H1 (cell line): ENCODE measurements around the gene HBEGF. TPM values are rescaled to one million over a fixed set of nuclear protein-coding genes. Genes with fewer than 3 reads are reported as not detected.

Experiments used
- ASH2L ChIP-seq: fragments of 200-600, 300-600 bp; sonication (generic); IDR thresholded peaks from one replicate; pipeline ENCODE4 v1.7.1; 2017; ENCODE audit warnings: low read length
- BACH1 ChIP-seq: IDR thresholded peaks from 2 replicates; pipeline ENCODE4 v1.6.1; 2012; ENCODE audit warnings: low read length, improper control_type of control experiment
- BCL11A ChIP-seq, 2 experiments: IDR thresholded peaks; one replicate each; pipeline ENCODE4 v1.6.1; 2011; ENCODE audit warnings: low read depth in 2 of 2, low read length in 2 of 2, mild to moderate bottlenecking in 2 of 2
- BRCA1 ChIP-seq: IDR thresholded peaks from 2 replicates; pipeline ENCODE4 v1.6.1; 2012; ENCODE audit warnings: low read depth, low read length, improper control_type of control experiment
- CEBPB ChIP-seq: IDR thresholded peaks from 2 replicates; pipeline ENCODE4 v1.6.1; 2012; ENCODE audit warnings: low read depth, low read length
- CTBP2 ChIP-seq: IDR thresholded peaks from 2 replicates; pipeline ENCODE4 v1.7.0; 2011; ENCODE audit warnings: borderline replicate concordance, mild to moderate bottlenecking, moderate library complexity, mixed read lengths, low read length; ENCODE audit not compliant: insufficient read depth, insufficient read length
- GABPA ChIP-seq: IDR thresholded peaks from 2 replicates; pipeline ENCODE4 v1.6.1; 2011; ENCODE audit warnings: mild to moderate bottlenecking, low read length, moderate library complexity, borderline replicate concordance; ENCODE audit not compliant: insufficient read depth
- SIX5 ChIP-seq: IDR thresholded peaks from 2 replicates; pipeline ENCODE4 v1.6.1; 2011; ENCODE audit warnings: mild to moderate bottlenecking, low read depth, low read length
- polyA plus RNA-seq, 7 experiments: library from polyadenylated mRNA; depleted of rRNA in 3 of 7; stranded (reverse) in 5 of 7; unstranded in 2 of 7; fragments of >200 nt in 5 of 7; fragments of 200-250 nt in 2 of 7; gene quantifications; 1 replicate in 5 of 7; 2 replicates in 1 of 7; 4 replicates in 1 of 7; pipeline versions ENCODE4 v1.2.1 to v1.2.3, GENCODE V29; 2011 to 2013; ENCODE audit warnings: missing spikeins in 2 of 7, mixed read lengths in 2 of 7
- total RNA-seq: library from RNA; stranded (reverse); fragmentation: NEBNext Ultra II Directional; extraction: Animal tissue kit (Norgen Biotek cat#: 25700); gene quantifications from 2 replicates; pipeline ENCODE4 v1.2.1, GENCODE V29; 2021
- TF ChIP-seq, protein P1 (sequence below): fragments of 300-600 bp; sonication (generic); IDR thresholded peaks from 2 replicates; pipeline ENCODE4 v1.7.1; 2012; ENCODE audit warnings: low read length, moderate library complexity, mild to moderate bottlenecking, inconsistent platforms; ENCODE audit not compliant: insufficient replicate concordance
- TF ChIP-seq, protein P2 (sequence below), 3 experiments: IDR thresholded peaks; 1 replicate in 2 of 3; 2 replicates in 1 of 3; pipeline versions ENCODE4 v1.5.1 to v1.6.1; 2011; ENCODE audit warnings: low read length in 3 of 3, mild to moderate bottlenecking in 3 of 3, inconsistent platforms in 2 of 3, low read depth in 1 of 3, moderate library complexity in 1 of 3; ENCODE audit not compliant: insufficient read depth in 1 of 3; ENCODE audit errors: control extremely low read depth in 1 of 3

The HBEGF gene
- total and polyA plus RNA-seq, 2 of the 8 experiments (the other 6 are each of a cell fraction or from before 2014, with no cell fraction given): 2.4 to 2.5 TPM

DNA sequence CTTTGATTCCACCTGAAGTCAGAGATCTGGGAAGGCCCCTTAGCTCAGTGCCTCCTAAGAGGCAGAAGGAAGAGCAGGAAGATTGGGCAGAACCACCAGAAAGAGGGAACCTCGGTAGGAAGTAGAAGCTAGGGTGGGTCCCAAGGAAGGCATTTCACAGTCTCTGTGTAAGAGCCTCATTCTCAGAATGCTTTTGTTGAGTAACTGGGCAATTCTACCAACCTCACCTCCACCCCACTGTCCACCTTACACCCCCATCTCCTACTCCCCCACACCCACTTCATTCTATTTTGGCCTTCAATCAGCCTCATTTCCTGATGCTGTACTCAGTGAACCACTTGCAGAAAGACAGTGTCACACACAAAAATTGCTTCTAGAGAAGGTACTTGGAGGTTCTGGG is 3.5 kb downstream of the HBEGF start (continued):
- TF ChIP-seq, protein P1, sequence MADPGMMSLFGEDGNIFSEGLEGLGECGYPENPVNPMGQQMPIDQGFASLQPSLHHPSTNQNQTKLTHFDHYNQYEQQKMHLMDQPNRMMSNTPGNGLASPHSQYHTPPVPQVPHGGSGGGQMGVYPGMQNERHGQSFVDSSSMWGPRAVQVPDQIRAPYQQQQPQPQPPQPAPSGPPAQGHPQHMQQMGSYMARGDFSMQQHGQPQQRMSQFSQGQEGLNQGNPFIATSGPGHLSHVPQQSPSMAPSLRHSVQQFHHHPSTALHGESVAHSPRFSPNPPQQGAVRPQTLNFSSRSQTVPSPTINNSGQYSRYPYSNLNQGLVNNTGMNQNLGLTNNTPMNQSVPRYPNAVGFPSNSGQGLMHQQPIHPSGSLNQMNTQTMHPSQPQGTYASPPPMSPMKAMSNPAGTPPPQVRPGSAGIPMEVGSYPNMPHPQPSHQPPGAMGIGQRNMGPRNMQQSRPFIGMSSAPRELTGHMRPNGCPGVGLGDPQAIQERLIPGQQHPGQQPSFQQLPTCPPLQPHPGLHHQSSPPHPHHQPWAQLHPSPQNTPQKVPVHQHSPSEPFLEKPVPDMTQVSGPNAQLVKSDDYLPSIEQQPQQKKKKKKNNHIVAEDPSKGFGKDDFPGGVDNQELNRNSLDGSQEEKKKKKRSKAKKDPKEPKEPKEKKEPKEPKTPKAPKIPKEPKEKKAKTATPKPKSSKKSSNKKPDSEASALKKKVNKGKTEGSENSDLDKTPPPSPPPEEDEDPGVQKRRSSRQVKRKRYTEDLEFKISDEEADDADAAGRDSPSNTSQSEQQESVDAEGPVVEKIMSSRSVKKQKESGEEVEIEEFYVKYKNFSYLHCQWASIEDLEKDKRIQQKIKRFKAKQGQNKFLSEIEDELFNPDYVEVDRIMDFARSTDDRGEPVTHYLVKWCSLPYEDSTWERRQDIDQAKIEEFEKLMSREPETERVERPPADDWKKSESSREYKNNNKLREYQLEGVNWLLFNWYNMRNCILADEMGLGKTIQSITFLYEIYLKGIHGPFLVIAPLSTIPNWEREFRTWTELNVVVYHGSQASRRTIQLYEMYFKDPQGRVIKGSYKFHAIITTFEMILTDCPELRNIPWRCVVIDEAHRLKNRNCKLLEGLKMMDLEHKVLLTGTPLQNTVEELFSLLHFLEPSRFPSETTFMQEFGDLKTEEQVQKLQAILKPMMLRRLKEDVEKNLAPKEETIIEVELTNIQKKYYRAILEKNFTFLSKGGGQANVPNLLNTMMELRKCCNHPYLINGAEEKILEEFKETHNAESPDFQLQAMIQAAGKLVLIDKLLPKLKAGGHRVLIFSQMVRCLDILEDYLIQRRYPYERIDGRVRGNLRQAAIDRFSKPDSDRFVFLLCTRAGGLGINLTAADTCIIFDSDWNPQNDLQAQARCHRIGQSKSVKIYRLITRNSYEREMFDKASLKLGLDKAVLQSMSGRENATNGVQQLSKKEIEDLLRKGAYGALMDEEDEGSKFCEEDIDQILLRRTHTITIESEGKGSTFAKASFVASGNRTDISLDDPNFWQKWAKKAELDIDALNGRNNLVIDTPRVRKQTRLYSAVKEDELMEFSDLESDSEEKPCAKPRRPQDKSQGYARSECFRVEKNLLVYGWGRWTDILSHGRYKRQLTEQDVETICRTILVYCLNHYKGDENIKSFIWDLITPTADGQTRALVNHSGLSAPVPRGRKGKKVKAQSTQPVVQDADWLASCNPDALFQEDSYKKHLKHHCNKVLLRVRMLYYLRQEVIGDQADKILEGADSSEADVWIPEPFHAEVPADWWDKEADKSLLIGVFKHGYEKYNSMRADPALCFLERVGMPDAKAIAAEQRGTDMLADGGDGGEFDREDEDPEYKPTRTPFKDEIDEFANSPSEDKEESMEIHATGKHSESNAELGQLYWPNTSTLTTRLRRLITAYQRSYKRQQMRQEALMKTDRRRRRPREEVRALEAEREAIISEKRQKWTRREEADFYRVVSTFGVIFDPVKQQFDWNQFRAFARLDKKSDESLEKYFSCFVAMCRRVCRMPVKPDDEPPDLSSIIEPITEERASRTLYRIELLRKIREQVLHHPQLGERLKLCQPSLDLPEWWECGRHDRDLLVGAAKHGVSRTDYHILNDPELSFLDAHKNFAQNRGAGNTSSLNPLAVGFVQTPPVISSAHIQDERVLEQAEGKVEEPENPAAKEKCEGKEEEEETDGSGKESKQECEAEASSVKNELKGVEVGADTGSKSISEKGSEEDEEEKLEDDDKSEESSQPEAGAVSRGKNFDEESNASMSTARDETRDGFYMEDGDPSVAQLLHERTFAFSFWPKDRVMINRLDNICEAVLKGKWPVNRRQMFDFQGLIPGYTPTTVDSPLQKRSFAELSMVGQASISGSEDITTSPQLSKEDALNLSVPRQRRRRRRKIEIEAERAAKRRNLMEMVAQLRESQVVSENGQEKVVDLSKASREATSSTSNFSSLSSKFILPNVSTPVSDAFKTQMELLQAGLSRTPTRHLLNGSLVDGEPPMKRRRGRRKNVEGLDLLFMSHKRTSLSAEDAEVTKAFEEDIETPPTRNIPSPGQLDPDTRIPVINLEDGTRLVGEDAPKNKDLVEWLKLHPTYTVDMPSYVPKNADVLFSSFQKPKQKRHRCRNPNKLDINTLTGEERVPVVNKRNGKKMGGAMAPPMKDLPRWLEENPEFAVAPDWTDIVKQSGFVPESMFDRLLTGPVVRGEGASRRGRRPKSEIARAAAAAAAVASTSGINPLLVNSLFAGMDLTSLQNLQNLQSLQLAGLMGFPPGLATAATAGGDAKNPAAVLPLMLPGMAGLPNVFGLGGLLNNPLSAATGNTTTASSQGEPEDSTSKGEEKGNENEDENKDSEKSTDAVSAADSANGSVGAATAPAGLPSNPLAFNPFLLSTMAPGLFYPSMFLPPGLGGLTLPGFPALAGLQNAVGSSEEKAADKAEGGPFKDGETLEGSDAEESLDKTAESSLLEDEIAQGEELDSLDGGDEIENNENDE: no peak
- TF ChIP-seq CEBPB (no peak), GABPA (no peak), BCL11A (IDR thresholded peaks at IDR 0.05; ENCODE audit: low read depth in 2 of 2, low read length in 2 of 2) (no peak), BACH1 (no peak), ASH2L (no peak), CTBP2 (no peak), SIX5 (no peak), BRCA1 (no peak)
- TF ChIP-seq, protein P2, sequence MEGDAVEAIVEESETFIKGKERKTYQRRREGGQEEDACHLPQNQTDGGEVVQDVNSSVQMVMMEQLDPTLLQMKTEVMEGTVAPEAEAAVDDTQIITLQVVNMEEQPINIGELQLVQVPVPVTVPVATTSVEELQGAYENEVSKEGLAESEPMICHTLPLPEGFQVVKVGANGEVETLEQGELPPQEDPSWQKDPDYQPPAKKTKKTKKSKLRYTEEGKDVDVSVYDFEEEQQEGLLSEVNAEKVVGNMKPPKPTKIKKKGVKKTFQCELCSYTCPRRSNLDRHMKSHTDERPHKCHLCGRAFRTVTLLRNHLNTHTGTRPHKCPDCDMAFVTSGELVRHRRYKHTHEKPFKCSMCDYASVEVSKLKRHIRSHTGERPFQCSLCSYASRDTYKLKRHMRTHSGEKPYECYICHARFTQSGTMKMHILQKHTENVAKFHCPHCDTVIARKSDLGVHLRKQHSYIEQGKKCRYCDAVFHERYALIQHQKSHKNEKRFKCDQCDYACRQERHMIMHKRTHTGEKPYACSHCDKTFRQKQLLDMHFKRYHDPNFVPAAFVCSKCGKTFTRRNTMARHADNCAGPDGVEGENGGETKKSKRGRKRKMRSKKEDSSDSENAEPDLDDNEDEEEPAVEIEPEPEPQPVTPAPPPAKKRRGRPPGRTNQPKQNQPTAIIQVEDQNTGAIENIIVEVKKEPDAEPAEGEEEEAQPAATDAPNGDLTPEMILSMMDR (IDR thresholded peaks at IDR 0.05; ENCODE audit: control extremely low read depth in 1 of 3, insufficient read depth in 1 of 3, low read depth in 1 of 3, low read length in 3 of 3): no peak
